Naive thymus-derived CD8-positive, alpha-beta T cell (primary cell): Measurements from ENCODE around the gene CLASRP. TPM values are rescaled to one million over a fixed set of nuclear protein-coding genes. Genes with fewer than 3 reads are reported as not detected.
A peak's percentile ranks its signal among the peaks of the same experiment; 100 is the strongest.

ENCODE experiments used
- ATAC-seq, 2 donors: fragments of 150-1000 bp; cut with Tn5 transposase in 1 of 2; sonication (Bioruptor Pico), chemical (Tn5 transposase) in 1 of 2; 1 replicate in 1 of 2; 2 replicates in 1 of 2; pipeline ENCODE4 v1.10.0; 2021; ENCODE audit warnings: mild to moderate bottlenecking in 2 of 2, moderate library complexity in 2 of 2
- POLR2A ChIA-PET: fragments of 350-600 bp; sonication (Branson Sonifier 250); formaldehyde crosslinking; loops from one replicate; lab custom pipeline; 2021; ENCODE audit warnings: antibody characterized with exemption; lab: Charles Lee
- DNase-seq, 10 donors: peaks; one replicate each; pipeline versions ENCODE4 v3.0.0 to v3.0.0-alpha.2; 2020 to 2022
- H3K27ac Mint-ChIP-seq, 10 donors: one replicate each; pipeline ENCODE4 v1.8.0; 2020 to 2022; ENCODE audit warnings: mild to moderate bottlenecking in 10 of 10, mixed read lengths in 10 of 10, moderate library complexity in 4 of 10, inconsistent platforms in 1 of 10
- H3K27me3 Mint-ChIP-seq, 5 donors: one replicate each; pipeline ENCODE4 v1.8.0; 2021 to 2022; ENCODE audit warnings: mixed read lengths in 5 of 5
- H3K36me3 Mint-ChIP-seq, 3 donors: one replicate each; pipeline ENCODE4 v1.8.0; 2020 to 2022; ENCODE audit warnings: mixed read lengths in 3 of 3, mild to moderate bottlenecking in 2 of 3, inconsistent platforms in 1 of 3
- H3K4me1 Mint-ChIP-seq, 4 donors: one replicate each; pipeline ENCODE4 v1.8.0; 2021 to 2022; ENCODE audit warnings: mixed read lengths in 4 of 4
- H3K4me3 Mint-ChIP-seq, 10 donors: one replicate each; pipeline ENCODE4 v1.8.0; 2020 to 2022; ENCODE audit warnings: mild to moderate bottlenecking in 10 of 10, mixed read lengths in 10 of 10, moderate library complexity in 6 of 10, inconsistent platforms in 1 of 10
- H3K9me3 Mint-ChIP-seq, 9 donors: one replicate each; pipeline ENCODE4 v1.8.0; 2020 to 2022; ENCODE audit warnings: mixed read lengths in 9 of 9, mild to moderate bottlenecking in 3 of 9, inconsistent platforms in 1 of 9, moderate library complexity in 1 of 9
- polyA plus RNA-seq, 3 donors: library from polyadenylated mRNA; unstranded; fragments of 300-500 nt; fragmentation: Illumina TruSeq; gene quantifications; one replicate each; pipeline ENCODE4 v1.2.3, GENCODE V29; 2021
- total RNA-seq, 8 experiments: library from RNA in 2 of 8; stranded (reverse) in 2 of 8; gene quantifications; one replicate each; pipeline ENCODE4 v1.2.3 and lab custom pipeline; 2021 to 2026

Gene CLASRP
- total and polyA plus RNA-seq, 5 experiments from 2014 or later = 2.0 to 150 (median 6.7) TPM

DNA sequence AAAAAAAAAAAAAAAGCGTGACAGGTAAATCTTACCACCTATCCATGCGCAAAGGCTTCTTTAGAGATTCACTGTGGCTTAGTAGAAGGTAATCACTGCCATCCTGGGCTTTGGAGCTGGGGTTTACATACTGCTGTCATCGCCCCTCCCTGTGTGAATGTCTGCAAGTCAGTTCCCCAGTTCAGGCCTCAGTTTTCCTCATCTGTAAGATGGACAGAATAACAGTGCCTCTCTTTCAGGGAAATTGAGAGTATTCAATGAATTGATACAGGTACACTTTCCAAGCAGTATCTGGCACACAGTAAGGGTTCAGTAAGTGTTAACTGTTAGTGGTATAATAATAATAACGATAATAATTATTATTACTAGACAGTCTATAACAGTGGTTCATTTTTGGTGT is 35.4 kb upstream of the CLASRP start:
- Mint-ChIP-seq H3K36me3 (peaks cover 0 to 18% (median 5%) of the 10 kb centered on the region in 3 donors), H3K4me1 (peaks cover 7 to 35% (median 13%) of the 10 kb centered on the region in 4 donors), H3K27ac (peak overlapping the region in 4 of 10 donors; percentile 27 to 59 (median 52)), H3K9me3 (peaks cover 0 to 2% (median 0%) of the 10 kb centered on the region in 9 donors), H3K27me3 (peaks cover 0 to 2% (median 0%) of the 10 kb centered on the region in 5 donors), H3K4me3 (peak overlapping the region in 4 of 10 donors; percentile 11 to 74 (median 46))
- DNase-seq (no peak), ATAC-seq (no peak)
- POLR2A ChIA-PET = interaction anchor here (0.5 kb wide), 1 partner anchor 87 kb away, joined by 5 read pairs; no protein-coding TSS in a partner anchor

DNA sequence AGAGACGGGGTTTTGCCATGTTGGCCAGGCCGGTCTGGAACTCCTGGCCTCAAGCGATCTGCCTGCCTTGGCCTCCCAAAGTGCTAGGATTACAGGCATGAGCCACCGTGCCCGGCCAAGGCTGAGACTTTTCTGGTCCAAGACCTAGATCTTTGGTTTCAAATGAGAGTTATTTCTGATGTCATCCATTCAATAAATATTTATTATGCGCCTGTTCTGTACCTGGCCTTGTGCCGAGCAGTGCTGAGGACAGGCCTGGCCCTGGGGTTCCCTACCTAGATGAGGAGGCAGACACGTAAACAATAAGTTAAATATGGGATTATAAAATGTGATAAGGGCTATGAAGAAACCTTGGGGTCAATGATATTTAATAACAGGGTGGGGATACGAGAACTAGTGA is 33.1 kb upstream of the CLASRP start:
- H3K4me3 Mint-ChIP-seq = no peak overlapping the region

DNA sequence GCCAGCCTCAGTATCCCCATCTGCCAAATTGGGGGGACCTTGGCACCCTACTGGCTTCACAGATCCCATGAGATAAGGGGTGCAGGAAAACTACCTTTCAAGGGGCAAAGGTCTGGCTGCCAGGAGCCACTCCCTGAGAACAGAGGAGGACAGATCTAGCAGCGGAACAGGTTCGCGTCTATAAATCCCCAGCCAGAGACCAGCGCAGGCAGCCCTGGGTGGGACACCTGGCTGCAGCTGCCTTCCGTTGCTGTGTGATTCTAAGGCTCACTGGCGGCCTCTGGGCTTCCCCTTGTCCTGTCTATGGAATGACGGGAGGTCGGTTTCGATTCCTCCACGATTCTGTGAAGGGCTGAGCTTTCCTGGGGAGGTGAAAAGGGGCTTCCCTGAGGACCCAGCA is 30.3 kb upstream of the CLASRP start:
- DNase-seq = no peak
- no peaks in the 10 kb centered on the region for H3K27me3 Mint-ChIP-seq
- H3K36me3 Mint-ChIP-seq = peaks cover 0 to 37% (median 5%) of the 10 kb centered on the region in 3 donors
- H3K9me3 Mint-ChIP-seq = peaks cover 0 to 3% (median 0%) of the 10 kb centered on the region in 9 donors
- H3K27ac Mint-ChIP-seq = peak overlapping the region in 1 of 10 donors; percentile 32
- POLR2A ChIA-PET = interaction anchor here (0.5 kb wide), 1 partner anchor 35 kb away, joined by 3 read pairs; no protein-coding TSS in a partner anchor
- peaks cover 0 to 13% (median 3%) of the 10 kb centered on the region in 4 donors for H3K4me1 Mint-ChIP-seq
- H3K4me3 Mint-ChIP-seq = no peak overlapping the region
- ATAC-seq = peak in 1 of 2 donors; percentile 13

More for the DNA sequence above, 33.1 kb upstream of the CLASRP start:
- peaks cover 0 to 27% (median 5%) of the 10 kb centered on the region in 3 donors for H3K36me3 Mint-ChIP-seq
- H3K27ac Mint-ChIP-seq = peak overlapping the region in 1 of 10 donors; percentile 58
- POLR2A ChIA-PET = no interaction called here
- DNase-seq = no peak
- peaks cover 0 to 2% (median 0%) of the 10 kb centered on the region in 5 donors for H3K27me3 Mint-ChIP-seq
- H3K4me1 Mint-ChIP-seq = peaks cover 10 to 31% (median 12%) of the 10 kb centered on the region in 4 donors
- H3K9me3 Mint-ChIP-seq = peaks cover 0 to 2% (median 0%) of the 10 kb centered on the region in 9 donors
- no peak for ATAC-seq

DNA sequence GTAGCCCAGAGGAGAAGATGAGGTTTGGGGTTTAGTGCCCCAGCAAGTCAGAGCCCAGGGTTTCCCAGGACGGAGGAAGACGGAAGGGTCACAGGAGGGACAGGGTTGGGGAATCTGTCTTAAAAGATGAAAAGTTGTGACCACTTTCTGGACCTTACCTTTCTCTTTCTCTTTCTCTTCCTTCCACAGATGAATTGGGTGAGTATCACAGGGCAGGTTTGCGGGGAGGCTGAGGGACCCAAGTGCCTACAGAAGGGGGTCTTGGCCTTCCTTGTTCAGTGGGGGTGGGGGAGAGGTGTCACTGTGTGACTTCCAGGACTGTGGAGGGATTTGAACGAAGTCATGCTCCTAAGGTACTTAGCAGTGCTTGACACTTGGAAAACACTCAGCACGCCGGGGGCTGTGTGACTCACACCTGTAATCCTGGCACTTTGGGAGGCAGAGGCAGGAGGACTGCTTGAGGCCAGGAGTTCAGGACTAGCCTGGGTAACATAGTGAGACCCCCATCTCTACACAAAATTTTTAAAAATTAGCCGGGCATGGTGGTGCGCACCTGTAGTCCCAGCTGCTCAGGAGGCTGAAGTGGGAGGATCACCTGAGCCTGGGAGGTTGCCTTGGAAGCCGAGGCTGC is 29.1 kb upstream of the CLASRP start:
- ATAC-seq (no peak), DNase-seq (no peak)
- Mint-ChIP-seq H3K27ac (peak overlapping the region in 3 of 10 donors; percentile 58 to 70 (median 65)), H3K9me3 (peaks cover 0 to 3% (median 0%) of the 10 kb centered on the region in 9 donors), H3K36me3 (peaks cover 0 to 48% (median 5%) of the 10 kb centered on the region in 3 donors), H3K27me3 (no peaks in the 10 kb centered on the region), H3K4me3 (no peak overlapping the region), H3K4me1 (peaks cover 0 to 13% (median 3%) of the 10 kb centered on the region in 4 donors)
- POLR2A ChIA-PET = no interaction called here

DNA sequence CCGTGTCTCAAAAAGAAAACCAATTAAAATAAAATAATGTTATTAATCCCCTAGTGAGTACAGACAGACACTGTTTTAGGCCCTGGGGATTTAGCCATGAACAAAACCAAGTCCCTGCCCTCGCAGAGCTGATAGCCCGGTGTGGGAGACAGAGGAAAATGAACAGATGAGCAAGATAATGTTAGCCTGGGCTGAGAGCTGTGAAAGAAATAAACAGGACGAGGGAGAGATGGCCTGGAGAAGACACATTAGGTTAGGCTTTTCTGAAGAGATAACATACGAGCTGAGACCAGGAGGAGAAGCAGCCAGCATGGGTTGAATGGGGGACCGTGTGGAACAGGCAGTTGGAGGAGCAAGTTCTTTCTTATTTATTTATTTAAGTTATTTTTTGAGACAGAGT is 28.5 kb upstream of the CLASRP start:
- DNase-seq (no peak), ATAC-seq (no peak)
- Mint-ChIP-seq H3K27me3 (no peaks in the 10 kb centered on the region), H3K4me3 (no peak overlapping the region), H3K36me3 (peaks cover 0 to 52% (median 5%) of the 10 kb centered on the region in 3 donors), H3K4me1 (peaks cover 0 to 11% (median 3%) of the 10 kb centered on the region in 4 donors), H3K27ac (peak overlapping the region in 4 of 10 donors; percentile 22 to 81 (median 64)), H3K9me3 (peaks cover 0 to 3% (median 0%) of the 10 kb centered on the region in 9 donors)
- POLR2A ChIA-PET = no interaction called here

- peaks cover 0 to 41% (median 3%) of the 10 kb centered on the region in 3 donors for H3K36me3 Mint-ChIP-seq
- POLR2A ChIA-PET = no interaction called here
Observed at GRCh38 chr19:45011959-45012358, 26.9 kb upstream of the CLASRP start.

DNA sequence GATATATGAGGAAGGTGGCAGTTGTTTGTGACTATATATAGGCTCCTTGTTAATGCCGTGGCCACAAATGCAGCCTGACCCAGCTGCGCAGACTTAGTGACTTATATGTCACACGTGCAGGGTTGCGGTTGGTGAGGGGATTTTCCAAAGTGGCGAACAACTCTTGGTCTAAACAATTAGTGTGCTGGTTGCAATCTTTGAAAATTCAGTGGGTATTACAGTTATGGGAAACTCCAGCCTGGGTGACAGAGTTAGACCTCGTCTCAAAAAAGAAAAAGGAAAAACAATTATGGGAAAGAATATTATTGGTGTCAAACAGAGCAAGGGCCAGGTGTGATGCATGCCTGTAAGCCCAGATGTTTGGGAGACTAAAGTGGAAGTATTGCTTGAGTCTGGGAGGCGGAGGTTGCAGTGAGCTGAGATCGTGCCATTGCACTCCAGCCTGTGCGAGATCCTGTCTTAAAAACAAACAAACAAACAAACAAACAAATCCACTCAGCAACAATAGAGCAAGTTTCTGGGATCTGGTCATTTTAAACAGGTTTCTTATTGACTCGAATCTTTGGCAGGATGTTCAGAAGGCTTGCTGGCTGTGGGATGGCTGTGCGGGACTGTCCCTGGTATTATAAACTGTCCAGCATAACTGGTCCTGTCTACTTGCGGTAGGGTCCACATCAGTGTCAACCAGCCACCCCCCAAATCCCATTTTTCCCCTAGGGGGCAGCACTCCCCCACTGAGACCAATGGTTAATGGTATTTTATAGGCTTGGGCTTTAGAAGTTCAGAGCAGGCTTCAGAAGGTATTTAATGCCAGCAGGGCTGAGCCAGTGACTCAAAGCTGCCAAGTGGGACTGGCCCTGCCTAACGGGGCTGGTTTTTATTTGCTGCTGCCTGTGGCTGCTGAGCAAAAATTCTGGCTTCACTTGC is 22.2 kb upstream of the CLASRP start:
- peaks cover 3 to 10% (median 6%) of the 10 kb centered on the region in 4 donors for H3K4me1 Mint-ChIP-seq
- H3K27me3 Mint-ChIP-seq = no peaks in the 10 kb centered on the region
- DNase-seq (peak; percentile 48 to 83 (median 66)), ATAC-seq (peak; percentile 72 to 76)
- peaks cover 0 to 33% (median 0%) of the 10 kb centered on the region in 3 donors for H3K36me3 Mint-ChIP-seq
- POLR2A ChIA-PET = no interaction called here
- H3K9me3 Mint-ChIP-seq = no peaks in the 10 kb centered on the region
- H3K27ac Mint-ChIP-seq = peak overlapping the region; percentile 43 to 90 (median 72)
- H3K4me3 Mint-ChIP-seq = peak overlapping the region in 4 of 10 donors; percentile 11 to 71 (median 38)

More at GRCh38 chr19:45011959-45012358, 26.9 kb upstream of the CLASRP start:
- H3K27ac Mint-ChIP-seq = peak overlapping the region in 1 of 10 donors; percentile 91
- DNase-seq (no peak), ATAC-seq (no peak)
- H3K9me3 Mint-ChIP-seq = peaks cover 0 to 2% (median 0%) of the 10 kb centered on the region in 9 donors
- H3K27me3 Mint-ChIP-seq = no peaks in the 10 kb centered on the region
- H3K4me3 Mint-ChIP-seq = no peak overlapping the region
- peaks cover 4 to 9% (median 6%) of the 10 kb centered on the region in 4 donors for H3K4me1 Mint-ChIP-seq

DNA sequence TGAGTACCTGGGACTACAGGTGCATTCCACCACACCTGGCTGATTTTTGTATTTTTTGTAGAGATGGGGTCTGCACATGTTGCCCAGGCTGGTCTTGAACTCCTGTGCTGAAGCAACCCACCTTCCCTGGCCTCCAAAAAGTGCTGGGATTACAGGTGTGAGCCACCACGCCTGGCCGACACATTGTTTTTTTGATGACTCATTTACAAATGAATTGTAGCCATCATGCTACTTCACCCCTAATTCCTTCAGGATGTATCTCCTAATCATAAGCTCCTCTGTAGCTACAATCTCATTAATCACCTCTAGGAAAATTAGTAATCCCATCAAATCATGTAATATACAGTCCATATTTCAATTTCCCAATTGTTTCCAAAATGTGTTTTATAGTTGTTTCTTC is 19.7 kb upstream of the CLASRP start:
- ATAC-seq = no peak
- Mint-ChIP-seq H3K4me1 (peaks cover 3 to 10% (median 6%) of the 10 kb centered on the region in 4 donors), H3K27me3 (no peaks in the 10 kb centered on the region), H3K36me3 (peaks cover 0 to 23% (median 0%) of the 10 kb centered on the region in 3 donors), H3K9me3 (no peaks in the 10 kb centered on the region), H3K4me3 (no peak overlapping the region), H3K27ac (peak overlapping the region in 2 of 10 donors; percentile 11 to 62)
- POLR2A ChIA-PET = interaction anchor here (0.6 kb wide), 1 partner anchor 84 kb away, joined by 3 read pairs; no protein-coding TSS in a partner anchor
- DNase-seq = no peak

DNA sequence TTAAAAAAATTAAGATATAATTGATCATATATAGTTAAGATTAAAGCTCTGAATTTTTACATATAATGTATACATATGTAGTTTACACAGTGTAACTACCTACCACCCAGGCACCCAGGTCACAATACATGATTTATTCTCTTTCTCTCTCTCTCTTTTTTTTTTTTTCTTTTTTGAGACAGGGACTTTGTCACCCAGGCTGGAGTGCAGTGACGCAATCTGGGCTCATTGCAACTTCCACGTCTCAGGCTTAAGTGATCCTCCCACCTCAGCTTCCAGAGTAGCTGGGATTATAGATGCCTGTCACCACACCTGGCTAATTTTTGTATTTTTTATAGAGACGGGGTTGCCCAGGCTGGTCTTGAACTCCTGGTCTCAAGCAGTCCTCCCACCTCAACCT is 18.8 kb upstream of the CLASRP start:
- Mint-ChIP-seq H3K36me3 (peaks cover 0 to 14% (median 0%) of the 10 kb centered on the region in 3 donors), H3K27ac (no peak overlapping the region), H3K9me3 (no peaks in the 10 kb centered on the region), H3K4me3 (no peak overlapping the region), H3K27me3 (no peaks in the 10 kb centered on the region), H3K4me1 (peaks cover 3 to 10% (median 6%) of the 10 kb centered on the region in 4 donors)
- ATAC-seq = no peak
- no peak for DNase-seq
- POLR2A ChIA-PET = no interaction called here

DNA sequence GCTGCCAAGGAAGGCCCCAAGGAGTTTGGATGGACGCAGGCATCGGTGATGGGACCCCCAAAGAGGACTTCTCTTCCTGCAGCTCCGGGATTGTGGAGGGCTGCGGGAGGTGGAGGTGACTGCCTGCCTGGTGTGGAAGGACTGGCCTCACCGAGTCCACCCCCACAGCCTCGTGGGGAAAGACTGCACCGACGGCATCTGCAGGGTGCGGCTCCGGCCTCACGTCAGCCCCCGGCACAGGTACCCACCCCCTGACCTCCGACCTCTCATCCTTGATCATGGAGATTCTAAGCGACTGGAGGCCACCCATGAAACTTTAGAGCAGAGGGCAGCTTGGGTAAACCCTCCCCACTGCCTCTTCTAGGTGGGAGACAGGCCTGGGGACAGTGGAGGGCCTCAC is 16.9 kb upstream of the CLASRP start:
- POLR2A ChIA-PET = no interaction called here
- Mint-ChIP-seq H3K27me3 (no peaks in the 10 kb centered on the region), H3K4me3 (no peak overlapping the region), H3K9me3 (no peaks in the 10 kb centered on the region), H3K4me1 (peaks cover 0 to 2% (median under 1%) of the 10 kb centered on the region in 4 donors), H3K27ac (no peak overlapping the region), H3K36me3 (peaks cover 0 to 20% (median 0%) of the 10 kb centered on the region in 3 donors)
- ATAC-seq (peak in 1 of 2 donors; percentile 15), DNase-seq (no peak)

- POLR2A ChIA-PET = no interaction called here
- H3K4me3 Mint-ChIP-seq = no peak overlapping the region
- peaks cover 0 to 2% (median 0%) of the 10 kb centered on the region in 4 donors for H3K4me1 Mint-ChIP-seq
- H3K27ac Mint-ChIP-seq = peak overlapping the region in 1 of 10 donors; percentile 75
- H3K9me3 Mint-ChIP-seq = no peaks in the 10 kb centered on the region
- H3K36me3 Mint-ChIP-seq = peaks cover 0 to 24% (median 3%) of the 10 kb centered on the region in 3 donors
- no peak for ATAC-seq
- no peaks in the 10 kb centered on the region for H3K27me3 Mint-ChIP-seq
- DNase-seq = no peak
Observed at GRCh38 chr19:45023048-45023447, 15.8 kb upstream of the CLASRP start.

- H3K27me3 Mint-ChIP-seq = no peaks in the 10 kb centered on the region
- peaks cover 0 to 34% (median 8%) of the 10 kb centered on the region in 3 donors for H3K36me3 Mint-ChIP-seq
- no peaks in the 10 kb centered on the region for H3K4me1 Mint-ChIP-seq
- H3K4me3 Mint-ChIP-seq = no peak overlapping the region
- no peaks in the 10 kb centered on the region for H3K9me3 Mint-ChIP-seq
- ATAC-seq (no peak), DNase-seq (no peak)
- H3K27ac Mint-ChIP-seq = no peak overlapping the region
- POLR2A ChIA-PET = no interaction called here
Observed at GRCh38 chr19:45025264-45025663, 13.6 kb upstream of the CLASRP start.
